Smooth muscle cell of trachea (primary cell): ENCODE data around the gene PTPN6. TPM values are rescaled to one million over a fixed set of nuclear protein-coding genes. Genes with fewer than 3 reads are reported as not detected.

Experiments
- total RNA-seq: library from RNA; depleted of rRNA; stranded (reverse); fragments of >200 nt; gene quantifications from 2 replicates; pipeline ENCODE4 v1.2.1, GENCODE V29; 2014

Gene PTPN6
- total RNA-seq: under 0.01 TPM in 1 of 2 replicates, not detected in the other

DNA sequence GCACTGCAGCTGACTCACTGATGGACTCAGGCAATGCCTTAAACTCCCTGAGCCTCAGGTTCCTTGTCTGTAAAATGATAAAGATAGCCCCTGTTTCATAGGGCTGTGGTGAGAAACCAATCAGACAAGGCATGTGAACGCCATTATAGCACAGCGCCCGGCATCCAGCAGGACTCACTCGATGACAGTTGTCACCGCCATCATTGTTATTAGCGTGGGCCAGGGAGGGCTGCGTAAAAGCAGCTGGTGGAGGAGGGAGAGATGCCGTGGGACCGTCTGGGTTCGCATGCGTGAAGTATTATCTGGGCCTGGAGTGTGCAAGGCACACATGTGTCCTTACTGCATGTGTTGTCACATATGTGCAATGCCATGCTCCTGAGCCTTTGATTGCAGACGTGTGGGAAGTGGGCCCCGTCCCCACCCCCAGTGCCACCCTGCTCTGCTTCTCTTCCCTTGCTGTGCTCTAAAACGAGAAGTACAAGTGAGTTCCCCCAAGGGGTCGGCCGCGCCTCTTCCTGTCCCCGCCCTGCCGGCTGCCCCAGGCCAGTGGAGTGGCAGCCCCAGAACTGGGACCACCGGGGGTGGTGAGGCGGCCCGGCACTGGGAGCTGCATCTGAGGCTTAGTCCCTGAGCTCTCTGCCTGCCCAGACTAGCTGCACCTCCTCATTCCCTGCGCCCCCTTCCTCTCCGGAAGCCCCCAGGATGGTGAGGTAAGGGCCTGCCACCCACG is at the start of gene PTPN6:
TSS of gene PTPN6 (plus strand) at position 546 of the 730 bp plus-strand sequence. CDS start at position 703, 157 bp downstream.

DNA sequence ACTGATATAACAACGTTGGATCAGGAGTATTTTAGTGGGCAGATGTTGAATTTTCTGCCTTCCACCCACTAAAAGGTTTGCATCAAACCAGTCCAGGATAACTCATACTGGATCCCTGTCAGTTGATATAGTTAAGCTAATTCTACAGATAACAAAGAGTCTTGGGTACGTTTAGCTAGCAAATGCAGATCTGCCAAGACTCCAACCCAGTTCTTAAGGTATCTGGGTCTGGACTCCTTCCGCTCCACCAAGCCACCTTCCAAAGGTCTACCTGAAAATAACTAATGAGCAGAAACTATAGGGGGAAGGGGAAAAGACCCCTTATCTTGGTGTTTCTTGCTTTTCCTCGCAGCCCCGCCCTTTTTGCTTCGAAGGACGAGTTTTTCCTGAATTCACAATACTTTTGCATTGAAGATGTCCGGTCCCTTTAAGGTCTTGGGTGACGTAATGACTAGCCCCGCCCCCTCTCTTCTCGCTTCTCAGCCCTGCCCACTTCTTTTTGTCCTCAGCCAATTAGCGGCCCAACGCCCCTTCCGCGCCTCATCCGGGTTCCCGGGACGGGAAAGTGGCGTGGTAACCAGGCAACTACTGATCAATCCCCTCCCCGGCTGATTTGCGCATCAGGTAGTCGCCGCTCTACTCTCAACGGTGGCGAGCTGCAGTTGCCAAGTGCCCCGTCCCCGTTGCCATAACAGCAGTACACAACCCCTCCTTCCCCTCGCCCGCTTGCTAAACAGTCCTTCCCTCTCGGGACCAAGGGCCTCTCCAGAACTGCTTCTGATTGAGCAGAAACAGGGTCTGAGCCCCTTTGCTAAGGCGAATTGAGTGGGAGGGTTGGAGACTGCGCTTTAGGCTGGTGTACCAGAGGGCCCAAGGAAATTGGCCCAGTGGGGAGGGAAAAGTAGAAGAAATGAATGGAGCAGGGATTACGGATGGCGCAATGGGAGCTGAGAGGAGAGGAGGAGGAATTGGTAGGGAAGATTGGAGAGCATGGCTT is 46.6 kb upstream of the PTPN6 start, which contains the start of gene LRRC23:
TSS of gene LRRC23 (plus strand) at position 543 of the 997 bp plus-strand sequence. CDS start 812 bp downstream, outside the sequence.

DNA sequence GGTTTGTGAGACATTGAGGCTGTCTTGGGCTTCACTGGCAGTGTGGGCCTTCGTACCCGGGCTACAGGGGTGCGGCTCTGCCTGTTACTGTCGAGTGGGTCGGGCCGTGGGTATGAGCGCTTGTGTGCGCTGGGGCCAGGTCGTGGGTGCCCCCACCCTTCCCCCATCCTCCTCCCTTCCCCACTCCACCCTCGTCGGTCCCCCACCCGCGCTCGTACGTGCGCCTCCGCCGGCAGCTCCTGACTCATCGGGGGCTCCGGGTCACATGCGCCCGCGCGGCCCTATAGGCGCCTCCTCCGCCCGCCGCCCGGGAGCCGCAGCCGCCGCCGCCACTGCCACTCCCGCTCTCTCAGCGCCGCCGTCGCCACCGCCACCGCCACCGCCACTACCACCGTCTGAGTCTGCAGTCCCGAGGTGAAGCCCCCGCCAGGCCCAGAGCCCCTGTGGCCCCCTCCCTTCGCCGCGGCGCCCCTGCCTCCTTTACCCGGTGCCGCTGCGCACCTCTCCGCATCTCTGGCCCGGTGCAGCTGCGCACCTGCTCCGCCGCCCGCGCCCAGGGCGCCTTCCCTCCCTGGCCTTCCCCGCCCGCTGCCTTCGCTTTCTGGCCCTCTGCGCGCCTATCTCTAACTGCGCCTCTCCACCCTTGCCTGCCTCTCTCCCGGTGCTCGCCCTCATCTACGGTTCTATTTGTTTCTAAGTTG is 36.8 kb upstream of the PTPN6 start, which contains the start of gene ENO2:
TSS of gene ENO2 (plus strand) at position 335 of the 701 bp plus-strand sequence. CDS start 1,253 bp downstream, outside the sequence.

DNA sequence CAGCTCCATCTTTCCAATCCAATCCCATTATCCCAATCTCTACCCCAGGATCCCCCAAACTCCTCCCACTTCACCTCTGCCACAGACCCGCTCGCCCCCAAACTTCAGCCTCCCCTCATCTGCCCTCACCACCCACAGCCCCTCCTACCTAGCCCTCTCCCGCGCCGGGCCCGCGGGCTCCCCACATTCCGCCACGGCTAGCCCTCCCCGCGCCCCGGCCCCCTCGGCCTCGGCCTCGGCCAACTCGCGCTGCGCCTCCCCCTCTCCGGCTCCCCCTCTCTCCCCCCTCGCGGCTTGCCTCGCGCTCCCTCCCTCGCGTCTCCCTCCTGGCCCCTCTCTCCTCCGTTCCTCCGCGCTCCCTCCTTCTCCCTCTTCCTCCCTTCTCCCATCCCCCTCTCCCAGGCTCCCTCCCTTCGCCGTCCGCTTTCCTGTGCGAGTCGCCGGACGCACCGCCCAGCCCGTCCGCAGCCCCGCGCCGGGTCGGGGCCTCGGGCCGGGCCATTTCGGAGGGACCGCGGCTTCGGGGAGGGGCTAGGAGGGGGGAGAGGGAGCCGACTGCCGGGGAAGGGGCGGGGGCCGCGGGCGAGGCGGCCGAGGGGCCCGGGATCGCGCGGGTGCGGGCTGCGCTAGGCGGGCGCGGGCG is 23.7 kb upstream of the PTPN6 start, which contains the start of gene ATN1:
TSS of gene ATN1 (plus strand) at position 581 of the 643 bp plus-strand sequence. CDS start 6,043 bp downstream, outside the sequence.

GRCh38 chr12:6943722-6944380 is 7.3 kb upstream of the PTPN6 start, which contains the start of the genes C12orf57 and RNU7-1:
TSS of gene C12orf57 (plus strand) at chr12:6944022. CDS start at chr12:6944122, 100 bp downstream.
TSS of gene RNU7-1 (plus strand) at chr12:6943816.

Other genes starting within 250 kb of the PTPN6 start
- 83.2 and 106 TPM in 2 replicates for gene COPS7A, start 227.3 kb upstream of the PTPN6 start, total RNA-seq
- 178 and 182 TPM in 2 replicates for gene MLF2, start 198.2 kb upstream of the PTPN6 start, total RNA-seq
- gene PTMS, start 185.0 kb upstream of the PTPN6 start, total RNA-seq: 39.2 and 99.2 TPM in 2 replicates
- 0.15 and 0.17 TPM in 2 replicates for gene LAG3, start 178.8 kb upstream of the PTPN6 start, total RNA-seq
- gene CD4, start 161.8 kb upstream of the PTPN6 start, total RNA-seq: 0.15 and 2.2 TPM in 2 replicates
- gene GPR162, start 129.5 kb upstream of the PTPN6 start, total RNA-seq: 6.1 and 6.8 TPM in 2 replicates
- gene P3H3, start 122.9 kb upstream of the PTPN6 start, total RNA-seq: 121 and 150 TPM in 2 replicates
- 1.7 and 2.9 TPM in 2 replicates for gene GNB3, start 110.4 kb upstream of the PTPN6 start, total RNA-seq
- 3.3 and 25.9 TPM in 2 replicates for gene CDCA3, start 100.1 kb upstream of the PTPN6 start, total RNA-seq
- gene USP5, start 99.2 kb upstream of the PTPN6 start, total RNA-seq: 97.8 and 134 TPM in 2 replicates
- gene TPI1, start 83.8 kb upstream of the PTPN6 start, total RNA-seq: 1,080 and 1,447 TPM in 2 replicates
- 6.3 and 14.1 TPM in 2 replicates for gene SPSB2, start 78.1 kb upstream of the PTPN6 start, total RNA-seq
- 13.2 and 14.9 TPM in 2 replicates for gene LRRC23, start 46.5 kb upstream of the PTPN6 start, total RNA-seq
- 20.1 and 29.3 TPM in 2 replicates for gene ENO2, start 36.8 kb upstream of the PTPN6 start, total RNA-seq
- gene ATN1, start 23.4 kb upstream of the PTPN6 start, total RNA-seq: 16.9 and 31.9 TPM in 2 replicates
- not detected in 2 replicates for gene RNU7-1, start 7.5 kb upstream of the PTPN6 start, total RNA-seq
- 61.5 and 94.6 TPM in 2 replicates for gene C12orf57, start 7.3 kb upstream of the PTPN6 start, total RNA-seq
- gene PHB2, start 19.3 kb downstream of the PTPN6 start, total RNA-seq: 176 and 184 TPM in 2 replicates
- gene EMG1, start 19.6 kb downstream of the PTPN6 start, total RNA-seq: 35.2 and 55.0 TPM in 2 replicates
- gene LPCAT3, start 67.1 kb downstream of the PTPN6 start, total RNA-seq: 15.1 and 17.9 TPM in 2 replicates
- gene C1S, start 109.4 kb downstream of the PTPN6 start, total RNA-seq: 307 and 827 TPM in 2 replicates
- 159 and 432 TPM in 2 replicates for gene C1R, start 141.1 kb downstream of the PTPN6 start, total RNA-seq
- 50.2 and 82.0 TPM in 2 replicates for gene C1RL, start 157.9 kb downstream of the PTPN6 start, total RNA-seq
- gene RBP5, start 177.5 kb downstream of the PTPN6 start, total RNA-seq: 0.33 TPM in 1 of 2 replicates, not detected in the other
- 19.4 and 25.9 TPM in 2 replicates for gene CLSTN3, start 179.0 kb downstream of the PTPN6 start, total RNA-seq
- gene PEX5, start 238.3 kb downstream of the PTPN6 start, total RNA-seq: 33.9 and 44.8 TPM in 2 replicates